Left ventricle myocardium inferior (tissue), 1 donor: Measurements from ENCODE around the gene PLXNA4. TPM values are rescaled to one million over a fixed set of nuclear protein-coding genes. Genes with fewer than 3 reads are reported as not detected.

Experiments
- DNase-seq: peaks from one replicate; pipeline ENCODE4 v3.0.0-alpha.2; 2020
- H3K27ac ChIP-seq: fragments of 200-600 bp; replicated peaks from 2 replicates; pipeline ENCODE4 v1.8.0; 2021
- H3K27me3 ChIP-seq: fragments of 200-600 bp; 2 replicates; pipeline ENCODE4 v1.8.0; 2021; ENCODE audit warnings: low read depth
- H3K36me3 ChIP-seq: fragments of 200-600 bp; 2 replicates; pipeline ENCODE4 v1.8.0; 2021
- H3K4me1 ChIP-seq: fragments of 200-600 bp; 2 replicates; pipeline ENCODE4 v1.8.0; 2021
- H3K4me3 ChIP-seq: fragments of 200-600 bp; 2 replicates; pipeline ENCODE4 v1.8.0; 2021; ENCODE audit warnings: mild to moderate bottlenecking, moderate library complexity
- H3K9me3 ChIP-seq: fragments of 200-600 bp; replicated peaks from 2 replicates; pipeline ENCODE4 v1.8.0; 2021
- intact Hi-C: fragments of 100-400 bp; cut with micrococcal nuclease; formaldehyde crosslinking; loops from one replicate; pipeline ENCODE4 v1.11.0; 2022
- total RNA-seq: library from RNA; stranded (reverse); fragmentation: NEBNext Ultra II Directional; extraction: Animal tissue kit (Norgen Biotek cat#: 25700); gene quantifications from one replicate; pipeline ENCODE4 v1.2.1, GENCODE V29; 2021
- TF ChIP-seq, protein P1 (sequence below): fragments of 200-600 bp; IDR thresholded peaks from 2 replicates; pipeline ENCODE4 v1.8.0; 2021; ENCODE audit warnings: antibody characterized with exemption, mild to moderate bottlenecking, borderline replicate concordance
- donor health status: DM: no; HTN: yes; CAD: no; lungs with severe emphysema.

Gene PLXNA4
- total RNA-seq, 1 donor from 2014 or later: 18.1 TPM

DNA sequence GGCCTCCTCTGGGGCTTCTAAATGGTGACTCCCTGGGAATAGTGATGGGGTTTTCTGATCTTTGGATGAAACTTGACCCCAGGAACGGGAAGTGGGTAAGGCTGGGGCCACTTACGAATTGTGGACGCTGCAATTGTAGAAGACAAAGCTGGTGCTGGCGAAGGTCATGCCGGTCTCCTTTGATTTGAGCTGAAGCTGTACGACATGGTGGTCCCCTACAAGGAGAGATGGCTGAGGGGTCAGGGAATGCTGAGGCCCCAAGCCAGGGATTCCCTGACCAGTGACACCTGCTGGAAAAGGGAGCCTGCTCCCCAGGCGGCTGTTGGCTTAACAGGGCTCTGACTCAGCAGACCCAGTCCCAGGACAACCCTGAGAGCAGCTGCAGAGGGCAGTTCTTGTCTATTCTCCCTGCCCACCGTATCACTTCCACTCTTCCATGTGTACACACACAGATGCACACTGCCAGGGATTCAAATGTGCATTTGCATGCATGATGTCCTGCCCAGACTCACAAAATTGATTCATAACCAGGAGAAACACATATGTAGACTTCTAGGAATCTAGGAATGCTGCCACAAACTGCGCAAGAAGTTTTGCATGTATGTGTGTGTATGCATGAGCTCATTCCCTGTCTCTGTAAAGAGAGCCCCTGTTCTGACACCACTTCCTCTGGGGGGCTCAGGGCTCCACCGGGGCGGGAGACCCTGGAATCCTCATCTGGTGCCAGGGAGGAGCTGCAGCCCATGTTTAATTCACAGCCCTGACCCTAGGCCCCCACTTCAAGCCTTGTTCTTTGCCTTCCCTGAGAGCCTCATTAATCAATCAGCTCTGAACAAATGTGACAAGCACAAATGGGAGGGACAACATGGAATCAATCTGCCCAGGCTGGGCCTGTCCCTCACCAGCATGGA lies 350.0 kb downstream of the PLXNA4 start:
- no peaks in the 10 kb centered on the region for H3K9me3 ChIP-seq
- H3K27me3 ChIP-seq: no peaks in the 10 kb centered on the region
- H3K4me3 ChIP-seq: no peak overlapping the region
- TF ChIP-seq, protein P1, sequence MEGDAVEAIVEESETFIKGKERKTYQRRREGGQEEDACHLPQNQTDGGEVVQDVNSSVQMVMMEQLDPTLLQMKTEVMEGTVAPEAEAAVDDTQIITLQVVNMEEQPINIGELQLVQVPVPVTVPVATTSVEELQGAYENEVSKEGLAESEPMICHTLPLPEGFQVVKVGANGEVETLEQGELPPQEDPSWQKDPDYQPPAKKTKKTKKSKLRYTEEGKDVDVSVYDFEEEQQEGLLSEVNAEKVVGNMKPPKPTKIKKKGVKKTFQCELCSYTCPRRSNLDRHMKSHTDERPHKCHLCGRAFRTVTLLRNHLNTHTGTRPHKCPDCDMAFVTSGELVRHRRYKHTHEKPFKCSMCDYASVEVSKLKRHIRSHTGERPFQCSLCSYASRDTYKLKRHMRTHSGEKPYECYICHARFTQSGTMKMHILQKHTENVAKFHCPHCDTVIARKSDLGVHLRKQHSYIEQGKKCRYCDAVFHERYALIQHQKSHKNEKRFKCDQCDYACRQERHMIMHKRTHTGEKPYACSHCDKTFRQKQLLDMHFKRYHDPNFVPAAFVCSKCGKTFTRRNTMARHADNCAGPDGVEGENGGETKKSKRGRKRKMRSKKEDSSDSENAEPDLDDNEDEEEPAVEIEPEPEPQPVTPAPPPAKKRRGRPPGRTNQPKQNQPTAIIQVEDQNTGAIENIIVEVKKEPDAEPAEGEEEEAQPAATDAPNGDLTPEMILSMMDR: no peak
- peaks cover 7% of the 10 kb centered on the region for H3K4me1 ChIP-seq
- no peak overlapping the region for H3K27ac ChIP-seq
- H3K36me3 ChIP-seq: peaks cover 12% of the 10 kb centered on the region
- intact Hi-C loops: no loop called here
- no peak for DNase-seq

DNA sequence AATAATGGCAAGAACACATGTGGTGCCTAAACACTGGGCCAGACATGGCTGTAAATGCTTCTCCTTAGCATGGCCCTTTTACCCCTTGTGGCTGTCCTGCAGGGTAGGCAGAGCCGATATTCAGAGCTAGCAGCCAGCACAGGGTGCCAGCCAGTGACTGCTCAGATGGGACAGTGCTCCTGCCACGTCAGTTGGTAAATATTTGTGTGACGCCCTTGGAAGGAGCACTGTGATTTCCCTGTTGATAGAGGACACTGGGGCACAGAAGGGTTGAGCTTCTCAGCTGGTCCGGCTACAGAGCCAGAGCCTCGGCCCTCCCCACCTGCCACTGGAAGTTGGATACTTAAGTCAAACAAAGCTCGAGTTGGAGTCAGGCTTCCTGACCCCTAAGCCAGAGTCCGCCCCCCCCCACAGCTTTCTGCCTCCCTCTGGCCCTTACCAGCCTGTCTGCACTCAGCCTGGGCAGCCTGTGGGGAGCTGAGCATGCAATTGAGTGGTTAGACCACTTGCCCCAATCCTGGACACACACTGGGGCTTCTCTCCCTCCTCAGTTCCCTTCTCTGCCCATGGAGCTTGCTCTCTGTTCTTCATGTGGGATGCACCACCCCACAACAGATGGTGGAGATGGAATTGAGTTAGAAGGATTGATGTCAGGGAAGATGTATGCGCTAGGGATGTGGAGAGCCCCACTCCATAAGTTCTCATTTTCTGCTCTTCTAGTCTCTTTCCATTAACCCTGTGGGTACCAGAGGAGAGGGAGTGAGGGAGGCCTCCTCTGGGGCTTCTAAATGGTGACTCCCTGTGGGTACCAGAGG lies 350.8 kb downstream of the PLXNA4 start:
- Histone ChIP-seq H3K36me3 (peaks cover 12% of the 10 kb centered on the region), H3K4me3 (no peak overlapping the region), H3K27ac (peak overlapping the region; percentile 61), H3K4me1 (peaks cover 7% of the 10 kb centered on the region), H3K9me3 (no peaks in the 10 kb centered on the region), H3K27me3 (no peaks in the 10 kb centered on the region)
- intact Hi-C loops: no loop called here
- TF ChIP-seq, protein P1: peak; percentile 10
- DNase-seq: no peak

DNA sequence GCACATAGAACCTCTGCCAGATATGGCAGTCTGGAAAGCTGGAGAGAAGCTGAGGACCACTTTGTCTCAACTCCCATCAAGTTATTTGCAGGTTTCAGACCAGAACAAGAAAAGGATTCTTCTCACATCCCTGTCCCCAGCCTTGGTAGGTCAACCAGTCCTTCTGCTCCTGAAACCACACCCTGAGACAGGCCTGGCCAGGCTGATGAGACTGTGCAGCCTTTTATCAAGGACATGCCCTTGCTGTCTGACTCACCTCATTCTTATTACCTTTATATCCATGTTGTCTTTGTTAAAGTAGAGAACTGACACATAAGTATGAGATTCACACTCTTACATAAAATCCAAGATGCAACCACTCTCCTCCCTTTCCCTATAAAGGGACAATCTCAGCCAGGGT lies 354.9 kb downstream of the PLXNA4 start:
- Histone ChIP-seq H3K4me3 (no peak overlapping the region), H3K27me3 (no peaks in the 10 kb centered on the region), H3K9me3 (no peaks in the 10 kb centered on the region), H3K4me1 (peaks cover 7% of the 10 kb centered on the region), H3K36me3 (peaks cover 12% of the 10 kb centered on the region), H3K27ac (no peak overlapping the region)
- no peak for DNase-seq
- TF ChIP-seq, protein P1: no peak
- intact Hi-C loops: no loop called here

DNA sequence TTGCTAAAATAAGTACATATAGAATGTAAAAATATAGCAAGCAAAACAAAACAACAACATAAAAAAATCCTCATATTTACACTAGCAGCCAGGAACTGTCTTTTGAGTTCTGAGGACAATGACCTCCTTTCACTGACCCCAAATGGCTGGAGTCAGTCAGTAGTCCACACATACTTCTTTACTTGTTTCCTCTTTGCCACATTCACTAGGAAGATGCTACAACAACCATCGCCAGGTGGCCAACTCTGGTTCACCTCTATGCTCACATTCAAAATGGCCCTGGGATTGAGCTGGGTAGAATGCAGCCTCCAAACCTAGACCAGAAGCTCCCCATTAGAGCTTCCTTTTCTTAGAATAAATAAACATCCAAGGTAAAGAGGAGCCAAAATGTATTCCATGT lies 356.2 kb downstream of the PLXNA4 start:
- peaks cover 12% of the 10 kb centered on the region for H3K36me3 ChIP-seq
- TF ChIP-seq, protein P1: no peak
- no peak overlapping the region for H3K4me3 ChIP-seq
- no peaks in the 10 kb centered on the region for H3K27me3 ChIP-seq
- H3K4me1 ChIP-seq: peaks cover 6% of the 10 kb centered on the region
- no peak for DNase-seq
- intact Hi-C loops: no loop called here
- no peaks in the 10 kb centered on the region for H3K9me3 ChIP-seq
- H3K27ac ChIP-seq: no peak overlapping the region

DNA sequence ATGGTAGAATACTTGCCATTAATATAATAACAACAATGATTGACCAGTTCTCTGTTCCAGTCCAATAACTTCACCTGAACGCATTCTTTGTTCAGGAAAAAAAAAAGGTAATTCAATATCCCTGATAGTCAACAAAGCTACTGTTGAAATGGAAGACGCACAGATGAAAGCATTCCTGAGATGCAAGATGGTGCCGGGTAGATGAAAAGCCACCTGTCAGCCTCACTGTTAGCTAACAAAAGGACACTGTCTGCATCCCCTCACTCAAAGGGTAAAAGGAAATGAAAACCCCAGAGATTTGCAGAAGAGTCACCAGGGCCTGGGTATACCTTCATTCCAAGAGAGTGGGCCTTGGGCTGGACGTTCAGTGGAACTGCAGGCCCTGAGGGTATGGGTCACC lies 357.4 kb downstream of the PLXNA4 start:
- TF ChIP-seq, protein P1: no peak
- Histone ChIP-seq H3K4me3 (no peak overlapping the region), H3K27me3 (no peaks in the 10 kb centered on the region), H3K9me3 (no peaks in the 10 kb centered on the region), H3K27ac (no peak overlapping the region), H3K36me3 (peaks cover 12% of the 10 kb centered on the region), H3K4me1 (no peaks in the 10 kb centered on the region)
- no peak for DNase-seq
- intact Hi-C loops: no loop called here
